Activated CD8-positive, alpha-beta memory T cell treated with anti-CD3 and anti-CD28 coated beads, Interleukin-2, amount 50 U/mL, for 24 hours (primary cell): Measurements from ENCODE around the gene LARGE1.

Source experiments
- DNase-seq: peaks from one replicate; pipeline ENCODE4 v3.0.0-alpha.2; 2020; ENCODE audit errors: extremely low read depth

LARGE1 gene

DNA sequence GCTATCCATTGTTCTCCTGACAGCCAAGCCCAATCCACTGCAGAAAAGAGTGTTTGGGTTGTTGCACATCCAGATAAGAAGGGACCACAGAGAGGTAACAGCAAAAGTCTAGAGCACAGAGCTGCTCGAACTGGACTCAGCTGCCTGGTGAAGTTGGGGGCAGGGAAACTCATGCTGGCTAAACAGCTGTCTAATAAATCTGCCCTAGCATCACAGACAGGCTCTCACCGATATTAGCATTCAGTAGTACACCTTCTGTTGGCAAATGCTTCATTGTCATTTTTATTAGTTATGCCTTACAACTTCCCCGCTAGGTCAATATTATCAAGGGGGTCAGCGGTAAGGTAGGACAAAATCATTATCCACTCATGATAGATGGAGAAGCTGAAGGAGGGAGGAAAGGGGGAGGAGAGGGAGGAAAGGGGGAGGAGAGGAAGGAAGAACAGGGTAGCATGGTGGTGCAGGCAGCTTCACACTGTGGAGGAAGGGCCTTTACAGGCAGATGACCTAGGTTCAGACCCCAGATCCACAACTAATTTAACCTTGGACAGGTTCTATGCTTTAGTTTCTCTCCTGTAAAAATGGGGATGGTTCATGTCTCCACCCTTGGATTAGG, 102.7 kb downstream of the LARGE1 start:
- DNase-seq = no peak

- no peak for DNase-seq
These were observed 107.8 kb downstream of the LARGE1 start for GRCh38 chr22:33812360-33812977.

GRCh38 chr22:33811686-33812085, 108.6 kb downstream of the LARGE1 start:
- DNase-seq = no peak

- DNase-seq = no peak
These were observed 109.1 kb downstream of the LARGE1 start for GRCh38 chr22:33811208-33811607.

- no peak for DNase-seq
These were observed 112.8 kb downstream of the LARGE1 start for GRCh38 chr22:33807470-33807869.

- DNase-seq = no peak
These were observed 114.1 kb downstream of the LARGE1 start for GRCh38 chr22:33806191-33806590.

- no peak for DNase-seq
These were observed 116.6 kb downstream of the LARGE1 start for GRCh38 chr22:33803371-33804282.

GRCh38 chr22:33798401-33798800, 121.9 kb downstream of the LARGE1 start:
- DNase-seq = no peak

DNA sequence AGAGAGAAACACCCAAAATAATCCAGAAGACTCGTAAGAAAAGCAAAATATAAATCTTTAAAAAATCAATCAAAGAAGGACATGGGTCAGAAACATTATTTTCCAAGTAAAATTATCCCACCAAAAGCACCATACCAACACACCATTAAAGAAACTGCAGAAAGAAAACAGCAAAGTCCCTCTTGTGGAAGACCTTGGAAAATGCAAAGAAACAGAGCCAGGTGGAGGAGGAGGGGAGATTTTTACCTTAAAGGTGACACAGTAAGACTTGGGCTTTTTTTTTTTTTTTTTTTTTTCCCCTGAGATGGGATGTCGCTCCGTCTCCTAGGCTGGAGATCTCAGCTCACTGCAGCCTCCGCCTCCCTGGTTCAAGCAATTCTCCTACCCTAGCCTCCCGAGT, 123.8 kb downstream of the LARGE1 start:
- no peak for DNase-seq

DNA sequence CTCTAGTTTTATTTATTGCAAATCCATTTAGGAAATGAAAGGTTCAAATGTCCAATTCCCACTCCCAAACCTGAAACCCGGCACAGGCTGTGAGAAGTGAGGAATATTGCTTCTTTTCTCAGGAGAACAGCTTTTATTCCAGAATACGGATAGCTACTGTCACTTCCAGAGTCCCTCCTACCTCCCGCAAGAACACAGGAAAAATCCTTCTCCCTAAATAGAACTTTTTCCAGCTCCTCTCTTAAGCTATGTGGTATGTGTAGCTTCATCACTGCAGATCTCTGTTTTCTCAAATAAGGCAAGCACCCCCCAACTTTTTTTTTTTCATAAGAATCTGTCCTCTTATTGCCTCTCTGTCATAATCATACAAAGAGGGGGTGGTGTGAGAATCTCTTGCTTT, 126.8 kb downstream of the LARGE1 start:
- DNase-seq = no peak

DNA sequence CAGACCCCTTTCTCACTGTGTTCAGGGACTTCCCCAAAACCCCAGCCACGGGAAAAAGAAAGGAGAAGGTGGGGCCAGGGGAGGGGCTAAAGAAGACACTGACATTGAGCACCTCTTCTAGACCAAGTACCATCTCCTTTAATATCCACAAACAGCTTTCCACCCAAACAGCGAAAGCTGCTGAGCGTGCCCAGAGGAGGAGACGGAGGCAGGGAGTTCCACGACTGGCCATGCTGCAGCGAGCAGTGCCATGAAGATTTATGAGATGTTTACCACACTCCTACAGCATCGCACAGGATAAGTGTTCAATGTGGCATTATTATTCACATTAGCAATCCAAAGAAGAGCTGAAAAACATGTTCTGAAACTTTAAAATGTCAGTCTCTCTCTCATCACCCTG, 127.4 kb downstream of the LARGE1 start:
- no peak for DNase-seq

GRCh38 chr22:33789690-33790253, 130.5 kb downstream of the LARGE1 start:
- no peak for DNase-seq

DNA sequence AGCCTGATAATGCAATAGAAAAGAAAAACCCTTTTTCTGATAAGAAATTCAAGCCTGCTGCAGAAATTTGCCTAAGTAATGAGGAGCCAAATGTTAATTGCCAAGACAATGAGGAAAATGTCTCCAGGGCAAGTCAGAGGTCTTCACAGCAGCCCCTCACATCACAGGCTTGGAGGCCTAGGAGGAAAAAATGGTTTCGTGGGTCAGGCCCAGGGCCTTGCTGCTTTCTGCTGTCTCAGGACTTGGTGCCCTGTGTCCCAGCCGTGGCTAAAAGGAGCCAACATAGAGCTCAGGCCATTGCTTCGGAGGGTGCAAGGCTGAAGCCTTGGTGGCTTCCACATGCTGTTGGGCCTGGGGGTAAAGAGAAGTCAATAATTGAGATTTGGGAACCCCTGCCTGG, 131.3 kb downstream of the LARGE1 start:
- no peak for DNase-seq

DNA sequence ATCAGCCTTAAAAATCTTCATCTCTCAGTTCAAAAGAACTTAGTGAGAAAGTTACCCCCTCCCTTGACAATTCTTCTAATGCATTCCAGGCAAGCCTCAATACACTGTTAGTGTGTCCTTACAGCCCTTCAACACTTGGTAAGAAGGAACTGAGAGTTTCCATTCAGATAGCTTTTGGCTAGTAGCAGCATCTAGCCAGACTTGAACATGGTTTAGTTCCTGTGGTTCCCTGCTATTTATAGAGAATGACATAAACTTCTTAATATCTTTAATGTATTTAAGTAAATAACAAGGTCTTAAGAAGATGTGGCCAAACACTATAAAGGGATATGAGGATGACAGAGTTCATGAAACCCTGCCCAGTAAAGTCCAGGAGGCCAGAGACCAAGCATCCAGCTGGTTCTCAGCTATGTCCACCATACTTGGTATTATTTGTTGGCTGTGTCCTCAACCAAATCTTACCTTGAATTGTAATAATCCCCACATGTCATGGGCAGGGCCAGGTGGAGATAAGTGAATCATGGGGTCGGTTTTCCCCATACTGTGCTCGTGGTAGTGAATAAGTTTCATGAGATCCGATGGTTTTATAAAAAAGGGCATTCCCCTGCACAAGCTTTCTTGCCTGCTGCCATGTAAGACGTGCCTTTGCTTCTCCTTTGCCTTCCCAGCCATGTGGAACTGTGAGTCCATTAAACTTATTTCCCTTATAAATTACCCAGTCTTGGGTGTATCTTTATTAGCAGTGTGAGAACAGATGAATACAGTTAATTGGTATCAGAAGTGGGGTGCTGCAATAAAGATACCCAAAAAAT, 132.4 kb downstream of the LARGE1 start:
- no peak for DNase-seq

DNA sequence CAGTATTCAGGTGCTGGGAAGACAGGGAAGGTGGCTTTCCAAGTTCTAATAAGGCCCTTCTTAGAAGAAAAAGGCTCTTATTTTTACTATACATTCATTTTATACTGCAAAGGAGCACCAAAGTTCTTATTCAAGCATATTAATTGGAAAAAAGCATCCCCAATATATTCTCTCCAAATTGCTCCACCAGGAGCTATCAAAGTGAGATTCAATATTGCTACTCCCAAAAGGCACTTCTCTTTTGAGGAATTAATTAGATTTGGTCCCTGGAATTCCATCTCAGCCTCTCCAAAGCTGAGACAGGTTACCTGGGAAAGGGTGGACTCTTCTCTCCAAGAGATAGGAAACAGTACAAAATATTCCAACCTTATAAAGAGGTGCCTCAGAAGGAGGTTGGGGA, 134.1 kb downstream of the LARGE1 start:
- DNase-seq = no peak

DNA sequence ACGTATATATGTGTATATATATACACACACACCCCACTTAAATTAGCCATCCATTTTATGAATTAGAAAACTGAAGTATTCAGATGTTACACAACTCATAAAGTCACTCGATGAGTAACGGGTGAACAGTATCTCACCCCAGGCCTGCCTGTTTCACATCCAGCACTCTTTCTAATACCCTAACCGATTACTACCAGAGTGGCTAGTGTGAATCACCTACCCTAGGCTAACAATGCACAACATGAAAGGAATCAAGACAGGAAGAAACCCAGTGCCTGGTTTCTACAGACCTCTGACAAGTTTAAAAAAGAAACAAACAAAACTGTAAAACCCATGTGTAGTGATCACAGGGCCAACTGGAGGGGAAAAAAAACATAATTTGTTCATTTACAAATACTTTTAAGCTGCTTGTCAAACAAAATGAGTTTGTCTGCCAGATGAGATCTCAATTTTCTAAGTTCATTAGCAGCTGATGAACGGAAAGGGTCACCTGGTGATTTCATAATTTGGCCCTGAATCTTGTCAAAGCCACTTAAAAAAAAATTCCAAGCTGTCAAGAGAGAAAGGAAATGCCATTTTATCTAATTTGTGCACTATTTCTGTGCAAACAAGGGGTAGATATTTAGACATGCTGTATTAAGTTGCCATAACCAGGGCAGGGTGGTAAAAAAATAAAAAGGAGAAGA, 134.8 kb downstream of the LARGE1 start:
- DNase-seq = no peak

GRCh38 chr22:33781411-33781810, 138.9 kb downstream of the LARGE1 start:
- DNase-seq = no peak

DNA sequence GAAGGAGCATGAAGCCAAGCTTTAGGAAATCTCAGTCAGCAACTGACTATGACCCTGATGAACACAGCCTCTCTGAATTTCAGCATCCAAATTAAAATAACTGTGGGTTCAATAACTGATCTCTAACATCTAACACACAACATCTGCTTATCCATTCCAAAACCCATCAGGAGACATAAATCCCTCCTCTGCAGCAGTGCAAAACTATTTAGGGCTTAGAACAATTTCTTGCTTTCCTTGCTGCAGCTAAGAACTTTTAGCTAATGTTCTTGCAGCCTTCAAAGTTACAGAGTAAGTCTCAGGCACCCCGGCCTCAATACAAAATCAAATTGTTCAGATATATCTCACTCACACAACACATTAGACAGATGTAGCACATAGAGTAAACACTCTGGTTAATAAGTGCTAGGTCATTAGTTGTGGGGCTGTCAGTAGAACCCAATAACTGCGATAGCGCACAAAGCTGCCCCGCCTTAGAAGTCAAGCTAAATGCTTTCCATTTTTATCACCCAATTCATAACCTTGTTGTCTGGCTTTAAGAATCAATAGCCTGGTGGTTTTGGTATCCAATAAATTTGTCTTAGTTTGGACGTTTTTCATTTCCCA, 139.6 kb downstream of the LARGE1 start:
- DNase-seq = no peak

GRCh38 chr22:33779243-33779642, 141.0 kb downstream of the LARGE1 start:
- no peak for DNase-seq

- DNase-seq = no peak
These were observed 143.8 kb downstream of the LARGE1 start for GRCh38 chr22:33776491-33776890.

DNA sequence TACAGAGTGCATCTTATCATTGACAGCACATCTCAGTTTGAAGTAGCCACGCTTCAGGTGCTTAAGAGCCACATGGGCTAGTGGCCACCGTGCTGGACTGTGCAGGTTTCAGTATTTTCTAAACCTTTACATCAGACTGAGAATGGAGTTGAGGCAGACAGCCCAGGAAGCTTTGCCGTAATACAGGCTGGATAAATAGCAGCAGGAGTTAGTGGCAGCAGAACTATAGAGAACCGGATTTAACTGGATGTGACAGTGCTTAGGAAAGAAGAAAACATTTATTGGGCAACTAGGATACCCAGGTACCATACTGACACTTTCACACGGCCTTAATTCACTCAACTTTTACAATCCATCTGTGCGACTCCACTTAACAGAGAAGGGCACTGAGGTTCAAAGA, 145.5 kb downstream of the LARGE1 start:
- DNase-seq = no peak
